ENCODE data around the gene N4BP2L2. TPM values are rescaled to one million over a fixed set of nuclear protein-coding genes. Genes with fewer than 3 reads are reported as not detected.
A peak's percentile ranks its signal among the peaks of the same experiment; 100 is the strongest.

The N4BP2L2 gene
- total and polyA plus RNA-seq, 2 of the 4 experiments (the other 2 are of a cell fraction): 28.7 to 34.6 TPM

GRCh38 chr13:32538143-32538620 lies 413 bp downstream of the N4BP2L2 start:
- Histone ChIP-seq H2BK20ac (ENCODE audit: low read depth, low read length) (no peak overlapping the region), H3K56ac (ENCODE audit: extremely low read depth, insufficient read depth, low read length) (peak overlapping the region; percentile 94), H4K8ac (ENCODE audit: low read depth in 2 of 2, low read length in 2 of 2) (peak overlapping the region; percentile 80 to 99), H2AK9ac (replicated peaks; ENCODE audit: low read depth, low read length, poor library complexity) (peak overlapping the region; percentile 97), H4K20me1 (ENCODE audit: insufficient read depth, low read length) (peaks cover 6% of the 10 kb centered on the region; the same call in 1 of the 2 replicates), H3K36me3 (ENCODE audit: control insufficient read depth, insufficient read depth, low read length) (0 out of 2 replicates have a peak, but pooled peaks cover 1% of the 10 kb centered on the region), H3K9me1 (ENCODE audit: insufficient read depth, low read length) (no peaks in the 10 kb centered on the region), H3K79me1 (ENCODE audit: low read depth in 1 of 2, low read length in 2 of 2) (peaks cover 14 to 36% of the 10 kb centered on the region in 2 experiments), H3K27ac (ENCODE audit: insufficient read depth, low read length) (peak overlapping the region; percentile 80), H3K4me1 (ENCODE audit: control insufficient read depth, insufficient read depth, low read length) (no peaks in the 10 kb centered on the region; the same call in 1 of the 2 replicates), H3K23ac (ENCODE audit: low read depth, low read length) (peak overlapping the region; percentile 96), H3K9me3 (ENCODE audit: control insufficient read depth, insufficient read depth, low read length) (no peaks in the 10 kb centered on the region), H2BK120ac (ENCODE audit: low read depth, low read length) (peak overlapping the region; percentile 21), H2BK15ac (ENCODE audit: low read depth, low read length) (0 out of 3 replicates have a peak overlapping the region, but pooled peaks have one; percentile 41), H2BK5ac (ENCODE audit: low read depth, low read length, poor library complexity, severe bottlenecking) (peak overlapping the region; percentile 87), H2AFZ (replicated peaks; ENCODE audit: low read length, poor library complexity) (peak overlapping the region; percentile 89), H4K91ac (ENCODE audit: insufficient read depth, low read depth, low read length) (peak overlapping the region; percentile 91), H3K14ac (replicated peaks; ENCODE audit: low read depth, low read length) (peak overlapping the region; percentile 90), H4K5ac (ENCODE audit: low read depth, low read length) (peak overlapping the region; percentile 93), H3K4me3 (ENCODE audit: insufficient read depth, low read depth, low read length) (peak overlapping the region; percentile 75), H3K9ac (ENCODE audit: low read depth, low read length) (peak overlapping the region; percentile 89), H2AK5ac (ENCODE audit: low read depth, low read length) (peak overlapping the region; percentile 86), H3K18ac (ENCODE audit: low read depth, low read length) (peak overlapping the region; percentile 76), H3K4me2 (ENCODE audit: low read depth, low read length) (peak overlapping the region; percentile 97), H3K4ac (ENCODE audit: low read depth, low read length) (peak overlapping the region; percentile 87), H3K27me3 (ENCODE audit: control insufficient read depth, insufficient read depth, low read length) (no peaks in the 10 kb centered on the region)
- BruUV-seq (replicated peaks): no TSS peak
- 0% methylated on average over 8 of the region's 23 CpGs; no CpG with 5 or more reads in 1 of the 2 experiments for WGBS, 2 experiments (ENCODE audit: extremely low coverage in 2 of 2, insufficient read length in 1 of 2)
- ChIA-PET CTCF (interaction anchor here (0.7 to 0.9 kb wide), 2 partner anchors 19 to 198 kb away, joined by 3 read pairs; no protein-coding TSS in a partner anchor), POLR2A (ENCODE audit: unreplicated experiment) (interaction anchor here (0.6 kb wide), 1 partner anchor 958 kb away, joined by 3 read pairs; no protein-coding TSS in a partner anchor)
- dilution Hi-C loops (cut with HindIII; ENCODE audit: low sequenced_read_pairs, unreplicated experiment) (no loop called here), in situ Hi-C loops (cut with MboI; ENCODE audit: low sequenced_read_pairs) (no loop called here), intact Hi-C loops (cut with micrococcal nuclease) (loop anchor here (5.0 kb wide), 1 partner anchor 221 kb away; the partner anchor contains the start of genes BRCA2 and ZAR1L)
- DNase-seq (peak; percentile 62), ATAC-seq (ENCODE audit: low read depth) (peak; percentile 53)
- no peak for TF ChIP-seq BHLHE40 (IDR thresholded peaks at IDR 0.05; ENCODE audit: low read depth, low read length)
- TF ChIP-seq ELK1 (IDR thresholded peaks at IDR 0.05; ENCODE audit: borderline replicate concordance, low read depth, low read length): no peak
- TF ChIP-seq RFX5 (IDR thresholded peaks at IDR 0.05; ENCODE audit: low read depth, low read length): no peak
- TF ChIP-seq RCOR1 (IDR thresholded peaks at IDR 0.05; ENCODE audit: insufficient replicate concordance, low read length): no peak
- no peak for TF ChIP-seq MAFK (IDR thresholded peaks at IDR 0.05; ENCODE audit: low read depth, low read length)
- no peak for TF ChIP-seq CTCF (conservative IDR thresholded peaks at IDR 0.05; ENCODE audit: low read depth, low read length)
- TF ChIP-seq FOS (IDR thresholded peaks at IDR 0.05; ENCODE audit: low read depth, low read length): no peak
- no peak for TF ChIP-seq USF2 (IDR thresholded peaks at IDR 0.05; ENCODE audit: low read depth, low read length)
- no peak for TF ChIP-seq MAZ (IDR thresholded peaks at IDR 0.05; ENCODE audit: borderline replicate concordance, low read depth, low read length)
- TF ChIP-seq SMC3 (IDR thresholded peaks at IDR 0.05; ENCODE audit: low read depth, low read length): no peak
- TF ChIP-seq POLR2A (IDR thresholded peaks at IDR 0.05; ENCODE audit: low read depth, low read length): peak; percentile 63
- no peak for TF ChIP-seq RAD21 (IDR thresholded peaks at IDR 0.05; ENCODE audit: low read length)
- TF ChIP-seq NFE2L2 (IDR thresholded peaks at IDR 0.05; ENCODE audit: low read depth, low read length): no peak
- TF ChIP-seq MXI1 (IDR thresholded peaks at IDR 0.05; ENCODE audit: borderline replicate concordance, low read depth, low read length): peak; percentile 56; the same call in 1 of the 2 replicates
- TF ChIP-seq CEBPB (IDR thresholded peaks at IDR 0.05; ENCODE audit: low read depth, low read length): peak; percentile 73

All from IMR-90 (cell line).